GM23338 (cell line): Measurements from ENCODE around the gene RPS15A. TPM values are rescaled to one million over a fixed set of nuclear protein-coding genes. Genes with fewer than 3 reads are reported as not detected.
A peak's percentile ranks its signal among the peaks of the same experiment; 100 is the strongest.

ENCODE experiments used
- ATAC-seq: fragments of 200-7000 bp; cut with Tn5 transposase; 3 replicates; pipeline ENCODE4 v1.9.1; 2020
- DNase-seq: peaks from one replicate; pipeline ENCODE4 v3.0.0-alpha.2; 2015; ENCODE audit warnings: low spot score
- H2AFZ ChIP-seq: fragments of 200-600 bp; sonication (generic); 2 replicates; pipeline ENCODE4 v1.8.0; 2016; ENCODE audit warnings: antibody characterized with exemption, mild to moderate bottlenecking, moderate library complexity
- H3F3A ChIP-seq: fragments of 200-600 bp; sonication (generic); replicated peaks from 2 replicates; pipeline ENCODE4 v1.8.0; 2017; ENCODE audit warnings: antibody characterized with exemption, mixed run types, low read depth
- H3K27ac ChIP-seq: fragments of 200-600 bp; sonication (generic); 2 replicates; pipeline ENCODE4 v1.6.1; 2016; ENCODE audit warnings: low read depth
- H3K27me3 ChIP-seq: fragments of 200-600 bp; sonication (generic); 2 replicates; pipeline ENCODE4 v1.8.0; 2016; ENCODE audit warnings: mild to moderate bottlenecking, mixed run types, moderate library complexity; ENCODE audit not compliant: insufficient read depth
- H3K36me3 ChIP-seq: fragments of 200-600 bp; sonication (generic); 2 replicates; pipeline ENCODE4 v1.8.0; 2016; ENCODE audit warnings: mild to moderate bottlenecking; ENCODE audit not compliant: insufficient read depth
- H3K4me1 ChIP-seq: fragments of 200-600 bp; sonication (generic); 2 replicates; pipeline ENCODE4 v1.8.0; 2016; ENCODE audit warnings: mild to moderate bottlenecking, moderate library complexity; ENCODE audit not compliant: insufficient read depth
- H3K4me2 ChIP-seq: fragments of 200-600 bp; sonication (generic); 2 replicates; pipeline ENCODE4 v1.7.1; 2017; ENCODE audit warnings: mixed run types
- H3K4me3 ChIP-seq: fragments of 200-600 bp; sonication (generic); 2 replicates; pipeline ENCODE4 v1.6.1; 2016; ENCODE audit warnings: mixed run types
- H3K79me2 ChIP-seq: fragments of 200-600 bp; sonication (generic); replicated peaks from 2 replicates; pipeline ENCODE4 v1.8.0; 2017; ENCODE audit warnings: mild to moderate bottlenecking; ENCODE audit not compliant: insufficient read depth
- H3K9me2 ChIP-seq: fragments of 200-600 bp; sonication (generic); 2 replicates; pipeline ENCODE4 v1.8.0; 2017; ENCODE audit not compliant: insufficient read depth
- H4K20me1 ChIP-seq: fragments of 200-600 bp; sonication (generic); replicated peaks from 2 replicates; pipeline ENCODE4 v1.8.0; 2017; ENCODE audit warnings: mild to moderate bottlenecking; ENCODE audit not compliant: insufficient read depth
- H3K27ac Mint-ChIP-seq: 2 replicates; pipeline ENCODE4 v1.8.0; 2020; ENCODE audit warnings: inconsistent platforms, mild to moderate bottlenecking, moderate library complexity, mixed read lengths
- H3K27me3 Mint-ChIP-seq: 3 replicates; pipeline ENCODE4 v1.8.0; 2022; ENCODE audit warnings: low read depth, mild to moderate bottlenecking, moderate library complexity, mixed read lengths, inconsistent platforms; ENCODE audit not compliant: insufficient read depth, poor library complexity
- H3K36me3 Mint-ChIP-seq: 3 replicates; pipeline ENCODE4 v1.8.0; 2021; ENCODE audit warnings: low read depth, mild to moderate bottlenecking, inconsistent platforms, moderate library complexity, mixed read lengths
- H3K4me1 Mint-ChIP-seq: 3 replicates; pipeline ENCODE4 v1.8.0; 2020; ENCODE audit warnings: mild to moderate bottlenecking, inconsistent platforms, mixed read lengths
- H3K4me3 Mint-ChIP-seq: 3 replicates; pipeline ENCODE4 v1.8.0; 2021; ENCODE audit warnings: moderate library complexity, mild to moderate bottlenecking, inconsistent platforms, mixed read lengths
- H3K9me3 Mint-ChIP-seq: 3 replicates; pipeline ENCODE4 v1.8.0; 2020; ENCODE audit warnings: moderate library complexity, mild to moderate bottlenecking, inconsistent platforms, mixed read lengths
- CREB1 ChIP-seq: fragments of 250-450 bp; sonication (Bioruptor Pico); IDR thresholded peaks from 2 replicates; pipeline ENCODE4 v1.5.0; 2020; ENCODE audit warnings: low read depth, mild to moderate bottlenecking, moderate library complexity
- CTCF ChIP-seq, 2 experiments: fragments of 200-600 bp in 1 of 2; sonication (generic) in 1 of 2; conservative IDR thresholded peaks; 2 replicates each; pipeline versions ENCODE4 v1.5.1 to v1.6.1; 2016 to 2017; ENCODE audit warnings: antibody characterized with exemption in 2 of 2, low read depth in 2 of 2, mild to moderate bottlenecking in 2 of 2, moderate library complexity in 1 of 2
- ETS1 ChIP-seq: IDR thresholded peaks from 2 replicates; pipeline ENCODE4 v1.6.1; 2016; ENCODE audit warnings: antibody characterized with exemption
- EZH2 ChIP-seq: fragments of 200-600 bp; sonication (generic); IDR thresholded peaks from one replicate; pipeline ENCODE4 v1.8.0; 2017; ENCODE audit warnings: antibody characterized with exemption, mild to moderate bottlenecking, low read depth; ENCODE audit not compliant: unreplicated experiment
- EZH2phosphoT487 ChIP-seq: fragments of 200-600 bp; sonication (generic); IDR thresholded peaks from one replicate; pipeline ENCODE4 v1.8.1; 2018; ENCODE audit warnings: antibody characterized with exemption; ENCODE audit not compliant: unreplicated experiment
- NANOG ChIP-seq: IDR thresholded peaks from 2 replicates; pipeline ENCODE4 v1.6.1; 2016; ENCODE audit warnings: antibody characterized with exemption, borderline replicate concordance
- POLR2AphosphoS5 ChIP-seq: IDR thresholded peaks from 2 replicates; pipeline ENCODE4 v1.6.1; 2016; ENCODE audit warnings: antibody characterized with exemption, low read depth
- REST ChIP-seq: IDR thresholded peaks from one replicate; pipeline ENCODE4 v1.6.1; 2018; ENCODE audit warnings: antibody characterized with exemption; ENCODE audit not compliant: unreplicated experiment
- ZNF331 ChIP-seq: fragments of 250-450 bp; sonication (Bioruptor Pico); IDR thresholded peaks from 2 replicates; pipeline ENCODE4 v1.5.0; 2020; ENCODE audit warnings: low read depth, mild to moderate bottlenecking, moderate library complexity
- ZNF462 ChIP-seq: fragments of 250-450 bp; sonication (Bioruptor Pico); IDR thresholded peaks from 2 replicates; pipeline ENCODE4 v1.5.0; 2020; ENCODE audit warnings: mild to moderate bottlenecking, moderate library complexity
- polyA plus RNA-seq: library from polyadenylated mRNA; unstranded; fragments of >200 nt; fragmentation: Nextera tagmentation; extraction: Ambion mirVana; gene quantifications from 2 replicates; pipeline ENCODE4 v1.2.1, GENCODE V29; 2016
- total RNA-seq: library from RNA; depleted of rRNA; stranded (reverse); fragments of >200 nt; shearing (Covaris generic); gene quantifications from 2 replicates; pipeline ENCODE4 v1.2.3, GENCODE V29; 2014

Gene RPS15A
- total and polyA plus RNA-seq, 2 experiments from 2014 or later = 2,163 to 2,171 TPM

- TF ChIP-seq ETS1 (no peak), CREB1 (CRISPR knock-in tag) (no peak)
Measured at GRCh38 chr16:18805257-18805773, 15.2 kb upstream of the RPS15A start (continued).

GRCh38 chr16:18804540-18804939 is 14.4 kb upstream of the RPS15A start:
- Histone ChIP-seq H3K27ac (peak overlapping the region; percentile 4; the same call in 1 of the 2 replicates), H3K4me2 (peak overlapping the region; percentile 53), H3F3A (peaks cover 4% of the 10 kb centered on the region), H3K79me2 (peaks cover 21% of the 10 kb centered on the region), H4K20me1 (peaks cover 8% of the 10 kb centered on the region), H3K27me3 (no peaks in the 10 kb centered on the region), H3K9me2 (no peaks in the 10 kb centered on the region), H2AFZ (no peak overlapping the region), H3K36me3 (peaks cover 18% of the 10 kb centered on the region), H3K4me1 (peaks cover 47% of the 10 kb centered on the region), H3K4me3 (peak overlapping the region; percentile 17; the same call in 1 of the 2 replicates)
- Mint-ChIP-seq H3K36me3 (peaks cover 42% of the 10 kb centered on the region), H3K4me3 (no peak overlapping the region; the same call in 2 of the 3 replicates), H3K27ac (peak overlapping the region; percentile 92; the same call in 1 of the 2 replicates), H3K27me3 (peaks cover 20% of the 10 kb centered on the region), H3K9me3 (no peaks in the 10 kb centered on the region), H3K4me1 (peaks cover 48% of the 10 kb centered on the region)
- no peak for ATAC-seq
- DNase-seq = peak; percentile 37
- TF ChIP-seq NANOG (no peak), EZH2 (no peak), REST (no peak), POLR2AphosphoS5 (no peak), CTCF (conservative IDR thresholded peaks at IDR 0.05; ENCODE audit: low read depth in 2 of 2) (no peak), EZH2phosphoT487 (no peak), ETS1 (no peak), ZNF331 (CRISPR knock-in tag) (no peak), ZNF462 (CRISPR knock-in tag) (no peak), CREB1 (CRISPR knock-in tag) (no peak)
